Adipose tissue (tissue), 3 donors: ENCODE data around the gene TCF7L1. TPM values are rescaled to one million over a fixed set of nuclear protein-coding genes. Genes with fewer than 3 reads are reported as not detected.

ENCODE experiments used
- H3K27ac ChIP-seq: one replicate; pipeline ENCODE4 v1.5.1; 2013; ENCODE audit warnings: low read depth, low read length
- WGBS, 3 donors: extraction: QIAGEN DNeasy Blood & Tissue Kit; methylation state at CpG; one replicate each; pipeline ENCODE4 v1.1.7; 2013; 5-methylcytosine and 5-hydroxymethylcytosine counted together
- polyA plus RNA-seq, 3 donors: library from polyadenylated mRNA; stranded (reverse); fragments of 200-250 nt; gene quantifications; one replicate each; pipeline ENCODE4 v1.2.3, GENCODE V29; 2013
- donor health status: healthy with polysubstance abuse.
- donor health status: Bipolar disorder and iron deficiency.
- donor health status: healthy.

The TCF7L1 gene
- polyA plus RNA-seq, 3 donors = 2.4 to 22.3 (median 16.5) TPM

- WGBS, 3 donors = 93 to 96% (median 94%) methylated on average over 3 of the region's 3 CpGs
Observed at GRCh38 chr2:85236084-85236483, 102.9 kb downstream of the TCF7L1 start.

GRCh38 chr2:85237849-85238565, 104.8 kb downstream of the TCF7L1 start:
- WGBS, 3 donors = 50 to 84% (median 84%) methylated on average over 26 of the region's 26 CpGs
- H3K27ac ChIP-seq = no peak overlapping the region

More at GRCh38 chr2:85236084-85236483, 102.9 kb downstream of the TCF7L1 start:
- H3K27ac ChIP-seq = no peak overlapping the region

- no peak overlapping the region for H3K27ac ChIP-seq
- 91 to 98% (median 91%) methylated on average over 8 of the region's 8 CpGs for WGBS, 3 donors
Observed at GRCh38 chr2:85238607-85239006, 105.4 kb downstream of the TCF7L1 start.

- whole genome bisulfite sequencing, 3 donors = 94 to 97% (median 95%) methylated on average over 3 of the region's 3 CpGs
- no peak overlapping the region for H3K27ac ChIP-seq
Observed at GRCh38 chr2:85239102-85239501, 105.9 kb downstream of the TCF7L1 start.

GRCh38 chr2:85240055-85240454, 106.9 kb downstream of the TCF7L1 start:
- 55 to 76% (median 57%) methylated on average over 8 of the region's 8 CpGs for WGBS, 3 donors
- no peak overlapping the region for H3K27ac ChIP-seq

- WGBS, 3 donors = 90 to 96% (median 93%) methylated on average over 7 of the region's 7 CpGs
- H3K27ac ChIP-seq = no peak overlapping the region
Observed at GRCh38 chr2:85242321-85242720, 109.1 kb downstream of the TCF7L1 start.

GRCh38 chr2:85243101-85244072, 110.2 kb downstream of the TCF7L1 start:
- 65 to 71% (median 70%) methylated on average over 24 of the region's 24 CpGs for WGBS, 3 donors

GRCh38 chr2:85244828-85245227, 111.6 kb downstream of the TCF7L1 start:
- no peak overlapping the region for H3K27ac ChIP-seq
- WGBS, 3 donors = 68 to 73% (median 73%) methylated on average over 7 of the region's 7 CpGs

More at GRCh38 chr2:85243101-85244072, 110.2 kb downstream of the TCF7L1 start:
- no peak overlapping the region for H3K27ac ChIP-seq

GRCh38 chr2:85245891-85246290, 112.7 kb downstream of the TCF7L1 start:
- 71 to 91% (median 86%) methylated on average over 4 of the region's 4 CpGs for WGBS, 3 donors
- no peak overlapping the region for H3K27ac ChIP-seq

- H3K27ac ChIP-seq = no peak overlapping the region
- WGBS, 3 donors = 54 to 79% (median 66%) methylated on average over 5 of the region's 5 CpGs
Observed at GRCh38 chr2:85246348-85246747, 113.2 kb downstream of the TCF7L1 start.

GRCh38 chr2:85247610-85248009, 114.4 kb downstream of the TCF7L1 start:
- no peak overlapping the region for H3K27ac ChIP-seq
- WGBS, 3 donors = 90 to 91% (median 91%) methylated on average over 8 of the region's 8 CpGs

- H3K27ac ChIP-seq = no peak overlapping the region
- WGBS, 3 donors = 32 to 49% (median 37%) methylated on average over 7 of the region's 7 CpGs
Observed at GRCh38 chr2:85248773-85249509, 115.7 kb downstream of the TCF7L1 start.

GRCh38 chr2:85250045-85250444, 116.9 kb downstream of the TCF7L1 start:
- 35 to 72% (median 66%) methylated on average over 2 of the region's 2 CpGs for WGBS, 3 donors
- H3K27ac ChIP-seq = no peak overlapping the region

- WGBS, 3 donors = 54 to 68% (median 66%) methylated on average over 3 of the region's 3 CpGs
- H3K27ac ChIP-seq = no peak overlapping the region
Observed at GRCh38 chr2:85251070-85251616, 118.0 kb downstream of the TCF7L1 start.

- no peak overlapping the region for H3K27ac ChIP-seq
- 65 to 70% (median 66%) methylated on average over 5 of the region's 5 CpGs for WGBS, 3 donors
Observed at GRCh38 chr2:85253890-85254289, 120.7 kb downstream of the TCF7L1 start.

GRCh38 chr2:85254540-85255300, 121.5 kb downstream of the TCF7L1 start:
- no peak overlapping the region for H3K27ac ChIP-seq
- 63 to 76% (median 69%) methylated on average over 11 of the region's 11 CpGs for WGBS, 3 donors

- WGBS, 3 donors = 32 to 43% (median 37%) methylated on average over 6 of the region's 6 CpGs
- no peak overlapping the region for H3K27ac ChIP-seq
Observed at GRCh38 chr2:85255456-85255812, 122.2 kb downstream of the TCF7L1 start.
